ENCODE measurements around the gene SASH1. TPM values are rescaled to one million over a fixed set of nuclear protein-coding genes. Genes with fewer than 3 reads are reported as not detected.
A peak's percentile ranks its signal among the peaks of the same experiment; 100 is the strongest.

The SASH1 gene
- total RNA-seq, 4 donors from 2014 or later, result 132 to 238 (median 160) TPM

DNA sequence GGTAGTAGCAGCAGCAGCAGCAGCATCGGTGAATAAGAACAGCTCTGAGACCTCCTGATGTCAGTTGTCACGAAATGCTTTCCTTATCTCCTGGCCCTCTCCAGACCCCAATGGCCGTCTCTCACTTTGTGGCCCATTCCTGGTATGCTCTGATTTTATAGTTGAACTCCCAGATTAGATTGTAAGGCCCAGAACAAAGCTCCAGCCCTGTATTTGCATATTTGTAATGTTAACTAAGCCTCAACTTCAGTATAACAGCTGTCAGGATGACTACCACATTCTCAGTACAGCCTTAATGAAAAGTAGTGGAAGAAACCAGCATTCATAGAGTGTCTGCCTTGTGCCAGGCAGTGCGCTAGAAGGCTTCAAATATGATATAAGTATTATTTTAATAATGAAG is 180.9 kb downstream of the SASH1 start:
- Histone ChIP-seq H3K4me1 (peaks cover 0 to 77% (median 26%) of the 10 kb centered on the region in 4 donors), H3K9me3 (no peaks in the 10 kb centered on the region), H3K36me3 (peaks cover 0 to 36% (median 0%) of the 10 kb centered on the region in 3 donors), H3K27ac (peak overlapping the region in 2 of 4 donors; percentile 59 to 71), H3K27me3 (no peaks in the 10 kb centered on the region), H3K4me3 (no peak overlapping the region)
- 62 to 72% methylated on average over 4 of the region's 4 CpGs for WGBS, 2 donors
- no peak for DNase-seq (ENCODE audit: low spot score in 2 of 2)
- TF ChIP-seq EP300 (IDR thresholded peaks at IDR 0.05) (no peak), POLR2A (IDR thresholded peaks at IDR 0.05) (no peak)
- TF ChIP-seq, protein P1, sequence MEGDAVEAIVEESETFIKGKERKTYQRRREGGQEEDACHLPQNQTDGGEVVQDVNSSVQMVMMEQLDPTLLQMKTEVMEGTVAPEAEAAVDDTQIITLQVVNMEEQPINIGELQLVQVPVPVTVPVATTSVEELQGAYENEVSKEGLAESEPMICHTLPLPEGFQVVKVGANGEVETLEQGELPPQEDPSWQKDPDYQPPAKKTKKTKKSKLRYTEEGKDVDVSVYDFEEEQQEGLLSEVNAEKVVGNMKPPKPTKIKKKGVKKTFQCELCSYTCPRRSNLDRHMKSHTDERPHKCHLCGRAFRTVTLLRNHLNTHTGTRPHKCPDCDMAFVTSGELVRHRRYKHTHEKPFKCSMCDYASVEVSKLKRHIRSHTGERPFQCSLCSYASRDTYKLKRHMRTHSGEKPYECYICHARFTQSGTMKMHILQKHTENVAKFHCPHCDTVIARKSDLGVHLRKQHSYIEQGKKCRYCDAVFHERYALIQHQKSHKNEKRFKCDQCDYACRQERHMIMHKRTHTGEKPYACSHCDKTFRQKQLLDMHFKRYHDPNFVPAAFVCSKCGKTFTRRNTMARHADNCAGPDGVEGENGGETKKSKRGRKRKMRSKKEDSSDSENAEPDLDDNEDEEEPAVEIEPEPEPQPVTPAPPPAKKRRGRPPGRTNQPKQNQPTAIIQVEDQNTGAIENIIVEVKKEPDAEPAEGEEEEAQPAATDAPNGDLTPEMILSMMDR (IDR thresholded peaks at IDR 0.05), result no peak

DNA sequence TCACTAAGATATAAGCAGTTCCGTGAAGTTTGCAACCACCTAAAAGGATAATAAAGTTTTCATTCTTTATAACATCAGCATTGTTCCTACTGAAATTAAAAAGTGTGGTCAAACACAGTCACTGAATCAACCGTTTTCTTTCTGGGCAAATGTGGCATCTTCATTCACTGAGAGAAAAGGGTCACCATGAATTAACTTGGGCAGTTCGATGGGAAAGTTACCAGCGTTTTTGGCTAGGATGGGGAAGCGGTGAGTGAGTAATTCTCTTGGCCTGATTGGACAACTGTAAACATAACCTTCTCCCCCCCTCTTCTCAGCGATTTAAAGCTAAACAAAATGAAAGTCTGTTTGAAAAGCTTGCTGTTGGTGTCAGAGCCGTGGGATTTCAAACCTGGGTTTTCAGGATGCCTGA is 181.8 kb downstream of the SASH1 start:
- Histone ChIP-seq H3K9me3 (no peaks in the 10 kb centered on the region), H3K36me3 (peaks cover 0 to 37% (median 0%) of the 10 kb centered on the region in 3 donors), H3K27me3 (no peaks in the 10 kb centered on the region), H3K27ac (peak overlapping the region; percentile 53 to 86 (median 68)), H3K4me1 (peaks cover 0 to 76% (median 25%) of the 10 kb centered on the region in 4 donors), H3K4me3 (peak overlapping the region in 1 of 4 donors; percentile 8)
- no peak for DNase-seq (ENCODE audit: low spot score in 2 of 2)
- 33 to 44% methylated on average over 7 of the region's 7 CpGs for WGBS, 2 donors
- TF ChIP-seq, protein P1 (IDR thresholded peaks at IDR 0.05), result no peak
- TF ChIP-seq EP300 (IDR thresholded peaks at IDR 0.05), result peak in 1 of 2 donors; percentile 12

DNA sequence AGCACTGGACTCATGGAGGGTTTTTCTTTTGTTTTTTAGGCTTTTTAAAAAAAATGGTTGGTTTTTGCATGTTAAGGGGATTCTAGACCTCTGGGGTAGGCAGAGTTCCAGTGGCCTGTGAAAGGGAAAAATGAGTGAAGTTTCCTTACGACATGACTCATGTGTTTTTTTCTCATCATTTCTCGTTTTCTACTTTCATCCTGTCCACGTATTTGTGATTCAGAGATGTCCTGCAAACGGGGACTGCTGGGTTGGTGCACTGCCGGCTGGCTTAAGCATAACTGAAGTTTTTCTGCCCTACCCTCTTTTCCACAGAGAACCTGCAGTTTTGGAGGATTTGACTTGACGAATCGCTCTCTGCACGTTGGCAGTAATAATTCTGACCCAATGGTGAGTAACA is 182.3 kb downstream of the SASH1 start:
- WGBS, 2 donors, result 49 to 59% methylated on average over 8 of the region's 8 CpGs
- Histone ChIP-seq H3K27ac (peak overlapping the region; percentile 53 to 86 (median 68)), H3K36me3 (peaks cover 0 to 32% (median 0%) of the 10 kb centered on the region in 3 donors), H3K27me3 (no peaks in the 10 kb centered on the region), H3K4me1 (peaks cover 0 to 75% (median 21%) of the 10 kb centered on the region in 4 donors), H3K4me3 (peak overlapping the region in 1 of 4 donors; percentile 8), H3K9me3 (no peaks in the 10 kb centered on the region)
- DNase-seq (ENCODE audit: low spot score in 2 of 2), result no peak
- TF ChIP-seq EP300 (IDR thresholded peaks at IDR 0.05) (no peak), POLR2A (IDR thresholded peaks at IDR 0.05) (no peak)
- TF ChIP-seq, protein P1 (IDR thresholded peaks at IDR 0.05), result no peak

DNA sequence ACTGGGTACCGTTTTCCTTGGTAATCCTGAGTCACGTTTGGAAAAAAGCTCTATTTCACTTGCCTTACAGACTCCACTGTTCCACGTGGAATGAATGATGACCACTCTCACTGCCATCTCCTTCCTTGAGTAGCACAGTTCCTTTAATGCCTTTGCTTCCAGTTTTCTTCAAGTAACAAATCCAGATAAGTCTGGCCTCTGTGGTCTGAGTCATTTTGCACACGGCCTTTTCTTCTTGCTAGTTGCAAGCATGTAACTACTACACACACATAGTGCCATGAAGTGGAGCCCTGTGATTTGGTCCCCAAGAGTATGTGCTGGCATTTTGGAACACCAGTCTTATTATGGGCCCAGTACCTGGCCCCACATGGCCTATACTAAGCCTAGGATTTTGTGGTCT is 182.8 kb downstream of the SASH1 start:
- Histone ChIP-seq H3K9me3 (no peaks in the 10 kb centered on the region), H3K27ac (peak overlapping the region; percentile 17 to 86 (median 68)), H3K27me3 (no peaks in the 10 kb centered on the region), H3K4me3 (no peak overlapping the region), H3K4me1 (peaks cover 0 to 77% (median 19%) of the 10 kb centered on the region in 4 donors), H3K36me3 (peaks cover 0 to 27% (median 0%) of the 10 kb centered on the region in 3 donors)
- no peak for DNase-seq (ENCODE audit: low spot score in 2 of 2)
- TF ChIP-seq EP300 (IDR thresholded peaks at IDR 0.05), result peak in 1 of 2 donors; percentile 16
- TF ChIP-seq, protein P1 (IDR thresholded peaks at IDR 0.05), result no peak
- 53 to 55% methylated on average over 4 of the region's 4 CpGs for WGBS, 2 donors

DNA sequence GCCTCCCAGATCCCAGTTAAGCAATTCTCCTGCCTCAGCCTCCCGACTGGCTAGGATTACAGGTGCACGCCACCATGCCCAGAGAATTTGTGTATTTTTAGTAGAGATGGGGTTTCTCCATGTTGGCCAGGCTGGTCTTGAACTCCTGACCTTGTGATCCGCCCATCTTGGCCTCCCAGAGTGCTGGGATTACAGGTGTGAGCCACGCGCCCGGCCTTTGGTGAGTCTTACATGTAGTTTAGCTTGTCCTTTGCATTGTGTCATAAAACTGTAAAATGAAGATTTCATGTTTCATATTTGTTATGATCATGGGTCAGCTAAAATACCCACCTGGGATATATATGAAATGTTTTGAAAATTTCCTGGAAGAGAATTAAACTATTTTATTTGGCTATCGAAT is 183.5 kb downstream of the SASH1 start:
- TF ChIP-seq, protein P1 (IDR thresholded peaks at IDR 0.05), result no peak
- no peak for TF ChIP-seq POLR2A (IDR thresholded peaks at IDR 0.05)
- TF ChIP-seq EP300 (IDR thresholded peaks at IDR 0.05), result no peak
- Histone ChIP-seq H3K9me3 (no peaks in the 10 kb centered on the region), H3K4me1 (peaks cover 0 to 77% (median 16%) of the 10 kb centered on the region in 4 donors), H3K27me3 (no peaks in the 10 kb centered on the region), H3K27ac (peak overlapping the region in 1 of 4 donors; percentile 86), H3K36me3 (peaks cover 0 to 25% (median 0%) of the 10 kb centered on the region in 3 donors), H3K4me3 (no peak overlapping the region)
- no peak for DNase-seq (ENCODE audit: low spot score in 2 of 2)
- 96 to 97% methylated on average over 7 of the region's 7 CpGs for WGBS, 2 donors

Measured in tibial nerve (tissue), 4 donors.